Neuronal stem cell (in vitro differentiated cells): ENCODE results near the gene UBR7.
A peak's percentile ranks its signal among the peaks of the same experiment; 100 is the strongest.

Source experiments
- DNase-seq: peaks from one replicate; pipeline ENCODE4 v3.0.0-alpha.2; 2013; ENCODE audit warnings: low spot score
- H2AFZ ChIP-seq: one replicate; pipeline ENCODE4 v1.6.1; 2013; ENCODE audit warnings: mild to moderate bottlenecking, low read length, inconsistent platforms
- H2AK5ac ChIP-seq: 2 replicates; pipeline ENCODE4 v1.6.1; 2013; ENCODE audit warnings: low read depth, mild to moderate bottlenecking, inconsistent platforms, low read length, moderate library complexity, mixed read lengths
- H2BK120ac ChIP-seq: 2 replicates; pipeline ENCODE4 v1.6.1; 2013; ENCODE audit warnings: low read depth, mild to moderate bottlenecking, inconsistent platforms, low read length, moderate library complexity, mixed read lengths
- H2BK12ac ChIP-seq: one replicate; pipeline ENCODE4 v1.6.1; 2013; ENCODE audit warnings: low read length, inconsistent platforms
- H2BK15ac ChIP-seq: 2 replicates; pipeline ENCODE4 v1.6.1; 2013; ENCODE audit warnings: mild to moderate bottlenecking, low read length, inconsistent platforms, mixed read lengths
- H2BK5ac ChIP-seq: one replicate; pipeline ENCODE4 v1.6.1; 2013; ENCODE audit warnings: inconsistent platforms, mild to moderate bottlenecking, low read length, moderate library complexity
- H3K14ac ChIP-seq: one replicate; pipeline ENCODE4 v1.6.1; 2013; ENCODE audit warnings: low read length, inconsistent platforms
- H3K18ac ChIP-seq: 2 replicates; pipeline ENCODE4 v1.6.1; 2013; ENCODE audit warnings: low read length, inconsistent platforms
- H3K23ac ChIP-seq: 2 replicates; pipeline ENCODE4 v1.6.1; 2013; ENCODE audit warnings: low read depth, mild to moderate bottlenecking, mixed read lengths, low read length, inconsistent platforms; ENCODE audit not compliant: poor library complexity
- H3K27ac ChIP-seq: replicated peaks from 3 replicates; pipeline ENCODE4 v1.5.1; 2013; ENCODE audit warnings: low read length, inconsistent platforms
- H3K27me3 ChIP-seq, 3 experiments: 2 replicates each; pipeline ENCODE4 v1.6.1; 2013; ENCODE audit warnings: low read length in 3 of 3, mild to moderate bottlenecking in 2 of 3, inconsistent platforms in 1 of 3, low read depth in 1 of 3, mixed read lengths in 1 of 3, moderate library complexity in 1 of 3; ENCODE audit not compliant: control insufficient read depth in 3 of 3, insufficient read depth in 3 of 3
- H3K36me3 ChIP-seq, 2 donors: replicated peaks in 1 of 2; 2 replicates each; pipeline ENCODE4 v1.6.1; 2013; ENCODE audit warnings: low read length in 2 of 2; ENCODE audit not compliant: control insufficient read depth in 2 of 2, insufficient read depth in 2 of 2
- H3K4ac ChIP-seq: 2 replicates; pipeline ENCODE4 v1.6.1; 2013; ENCODE audit warnings: inconsistent platforms, mild to moderate bottlenecking, low read length, moderate library complexity
- H3K4me1 ChIP-seq, 2 donors: 1 replicate in 1 of 2; 2 replicates in 1 of 2; pipeline ENCODE4 v1.6.1; 2013; ENCODE audit warnings: low read length in 2 of 2, low read depth in 1 of 2; ENCODE audit not compliant: control insufficient read depth in 2 of 2, insufficient read depth in 1 of 2
- H3K4me2 ChIP-seq: one replicate; pipeline ENCODE4 v1.6.1; 2013; ENCODE audit warnings: mild to moderate bottlenecking, low read length, inconsistent platforms; ENCODE audit not compliant: insufficient read depth, poor library complexity, severe bottlenecking
- H3K4me3 ChIP-seq, 2 donors: 2 replicates each; pipeline ENCODE4 v1.5.1; 2013; ENCODE audit warnings: low read length in 2 of 2, mild to moderate bottlenecking in 2 of 2, inconsistent platforms in 1 of 2, moderate library complexity in 1 of 2
- H3K79me1 ChIP-seq: one replicate; pipeline ENCODE4 v1.6.1; 2013; ENCODE audit warnings: low read depth, mild to moderate bottlenecking, inconsistent platforms, low read length, moderate library complexity
- H3K9ac ChIP-seq: one replicate; pipeline ENCODE4 v1.6.1; 2013; ENCODE audit warnings: mild to moderate bottlenecking, low read depth, low read length, inconsistent platforms; ENCODE audit not compliant: poor library complexity
- H3K9me3 ChIP-seq, 2 donors: replicated peaks in 1 of 2; 2 replicates each; pipeline versions ENCODE3 to v1.6.1; 2013; ENCODE audit warnings: low read length in 2 of 2, mild to moderate bottlenecking in 2 of 2, inconsistent platforms in 1 of 2, low read depth in 1 of 2, mixed read lengths in 1 of 2, moderate library complexity in 1 of 2; ENCODE audit not compliant: control insufficient read depth in 2 of 2, insufficient read depth in 1 of 2
- H4K8ac ChIP-seq: one replicate; pipeline ENCODE4 v1.6.1; 2013; ENCODE audit warnings: low read depth, mild to moderate bottlenecking, inconsistent platforms, low read length, moderate library complexity
- H4K91ac ChIP-seq: one replicate; pipeline ENCODE4 v1.6.1; 2013; ENCODE audit warnings: low read length, low read depth, mild to moderate bottlenecking, inconsistent platforms; ENCODE audit not compliant: poor library complexity
- WGBS, 2 donors: extraction: QIAGEN DNeasy Blood & Tissue Kit; methylation state at CpG; one replicate each; pipeline ENCODE4 v1.1.7; 2013; ENCODE audit warnings: missing lambda C conversion rate in 2 of 2, mixed read lengths in 1 of 2; ENCODE audit not compliant: insufficient read length in 2 of 2, insufficient replicate concordance in 1 of 2; ENCODE audit errors: extremely low coverage in 2 of 2; 5-methylcytosine and 5-hydroxymethylcytosine counted together

The UBR7 gene

GRCh38 chr14:93199031-93199430, 8.0 kb upstream of the UBR7 start:
- no peak overlapping the region for H3K18ac ChIP-seq
- WGBS, 2 donors, result no CpG with 5 or more reads among the region's 4 CpGs
- H3K14ac ChIP-seq, result no peak overlapping the region
- no peak for DNase-seq
- H3K4me3 ChIP-seq, result no peak overlapping the region
- H2AFZ ChIP-seq, result no peak overlapping the region
- H4K91ac ChIP-seq, result no peak overlapping the region
- peaks cover 2% of the 10 kb centered on the region for H3K79me1 ChIP-seq
- H4K8ac ChIP-seq, result no peak overlapping the region
- no peak overlapping the region for H2BK120ac ChIP-seq
- no peak overlapping the region for H3K27ac ChIP-seq
- no peak overlapping the region for H2BK15ac ChIP-seq
- no peak overlapping the region for H2AK5ac ChIP-seq
- no peaks in the 10 kb centered on the region for H3K4me1 ChIP-seq
- H3K4ac ChIP-seq, result no peak overlapping the region
- H2BK12ac ChIP-seq, result no peak overlapping the region
- no peak overlapping the region for H2BK5ac ChIP-seq
- H3K9me3 ChIP-seq, result no peaks in the 10 kb centered on the region
- no peaks in the 10 kb centered on the region for H3K27me3 ChIP-seq
- H3K9ac ChIP-seq, result no peak overlapping the region
- no peak overlapping the region for H3K4me2 ChIP-seq
- H3K36me3 ChIP-seq, result peaks cover 0 to 11% of the 10 kb centered on the region in 2 donors
- H3K23ac ChIP-seq, result no peak overlapping the region

- peaks cover 0 to 22% of the 10 kb centered on the region in 2 donors for H3K36me3 ChIP-seq
- no peak overlapping the region for H3K9ac ChIP-seq
- H4K91ac ChIP-seq, result no peak overlapping the region
- WGBS, 2 donors, result no CpG with 5 or more reads among the region's 5 CpGs
- no peaks in the 10 kb centered on the region for H3K9me3 ChIP-seq
- no peak overlapping the region for H2BK5ac ChIP-seq
- no peak overlapping the region for H2AFZ ChIP-seq
- no peak overlapping the region for H3K18ac ChIP-seq
- H2BK12ac ChIP-seq, result no peak overlapping the region
- no peak overlapping the region for H3K27ac ChIP-seq
- H2BK15ac ChIP-seq, result no peak overlapping the region
- no peak for DNase-seq
- H3K27me3 ChIP-seq, result no peaks in the 10 kb centered on the region
- H3K23ac ChIP-seq, result no peak overlapping the region
- no peak overlapping the region for H3K4me3 ChIP-seq
- H3K14ac ChIP-seq, result no peak overlapping the region
- no peak overlapping the region for H4K8ac ChIP-seq
- no peak overlapping the region for H3K4me2 ChIP-seq
- H3K4ac ChIP-seq, result no peak overlapping the region
- H2BK120ac ChIP-seq, result no peak overlapping the region
- H3K4me1 ChIP-seq, result no peaks in the 10 kb centered on the region
- H3K79me1 ChIP-seq, result peaks cover 2% of the 10 kb centered on the region
- H2AK5ac ChIP-seq, result no peak overlapping the region
These were observed 6.5 kb upstream of the UBR7 start for GRCh38 chr14:93200553-93200952.

- Histone ChIP-seq H2AFZ (no peak overlapping the region), H3K9ac (no peak overlapping the region), H2BK5ac (no peak overlapping the region), H3K9me3 (no peaks in the 10 kb centered on the region), H3K27ac (no peak overlapping the region), H3K27me3 (no peaks in the 10 kb centered on the region), H3K14ac (no peak overlapping the region), H4K91ac (no peak overlapping the region), H3K18ac (no peak overlapping the region), H3K4me2 (no peak overlapping the region), H2BK12ac (no peak overlapping the region), H3K4me3 (no peak overlapping the region), H4K8ac (no peak overlapping the region), H3K4ac (no peak overlapping the region), H2BK15ac (no peak overlapping the region), H3K23ac (no peak overlapping the region), H3K36me3 (peaks cover 0 to 22% of the 10 kb centered on the region in 2 donors), H2AK5ac (no peak overlapping the region), H3K4me1 (peaks cover 0 to 1% of the 10 kb centered on the region in 2 donors), H3K79me1 (peaks cover 2% of the 10 kb centered on the region), H2BK120ac (no peak overlapping the region)
- WGBS, 2 donors, result no CpG with 5 or more reads among the region's 7 CpGs
- DNase-seq, result no peak
These were observed 5.8 kb upstream of the UBR7 start for GRCh38 chr14:93201155-93201704.

- no CpG with 5 or more reads among the region's 23 CpGs for WGBS, 2 donors
- DNase-seq, result peak; percentile 49
- Histone ChIP-seq H3K36me3 (peaks cover 4 to 53% of the 10 kb centered on the region in 2 donors), H3K23ac (no peak overlapping the region), H4K8ac (no peak overlapping the region), H3K4me3 (peak overlapping the region; percentile 95 to 97), H2BK15ac (no peak overlapping the region), H3K4me1 (peaks cover 2 to 3% of the 10 kb centered on the region in 2 donors), H3K9me3 (no peaks in the 10 kb centered on the region), H2AFZ (peak overlapping the region; percentile 99), H3K27me3 (no peaks in the 10 kb centered on the region), H3K14ac (no peak overlapping the region), H2BK120ac (no peak overlapping the region), H2AK5ac (no peak overlapping the region), H2BK5ac (no peak overlapping the region), H4K91ac (no peak overlapping the region), H3K27ac (peak overlapping the region; percentile 78), H3K18ac (peak overlapping the region; percentile 91), H3K79me1 (peaks cover 3% of the 10 kb centered on the region), H2BK12ac (no peak overlapping the region), H3K9ac (peak overlapping the region; percentile 92), H3K4ac (no peak overlapping the region), H3K4me2 (peak overlapping the region; percentile 90)
These were observed 632 bp downstream of the UBR7 start for GRCh38 chr14:93207468-93208308.
